OCI-LY7 (cell line): Measurements from ENCODE around the gene KMT2B.

Experiments used
- CTCF ChIP-seq: fragments of 200-600 bp; sonication (generic); conservative IDR thresholded peaks from 2 replicates; pipeline ENCODE4 v1.5.1; 2014; ENCODE audit warnings: mild to moderate bottlenecking, antibody characterized with exemption, low read length, moderate library complexity, mixed read lengths
- EZH2phosphoT487 ChIP-seq: fragments of 200-600 bp; sonication (generic); IDR thresholded peaks from 2 replicates; pipeline ENCODE4 v1.6.1; 2018; ENCODE audit warnings: low read depth, borderline replicate concordance, mild to moderate bottlenecking, mixed run types, antibody characterized with exemption, low read length, moderate library complexity, mixed read lengths

- no peak for TF ChIP-seq CTCF
- no peak for TF ChIP-seq EZH2phosphoT487
These were observed 36.0 kb downstream of the KMT2B start for GRCh38 chr19:35753634-35754369.
